ENCODE measurements around the gene NISCH.

NISCH gene

DNA sequence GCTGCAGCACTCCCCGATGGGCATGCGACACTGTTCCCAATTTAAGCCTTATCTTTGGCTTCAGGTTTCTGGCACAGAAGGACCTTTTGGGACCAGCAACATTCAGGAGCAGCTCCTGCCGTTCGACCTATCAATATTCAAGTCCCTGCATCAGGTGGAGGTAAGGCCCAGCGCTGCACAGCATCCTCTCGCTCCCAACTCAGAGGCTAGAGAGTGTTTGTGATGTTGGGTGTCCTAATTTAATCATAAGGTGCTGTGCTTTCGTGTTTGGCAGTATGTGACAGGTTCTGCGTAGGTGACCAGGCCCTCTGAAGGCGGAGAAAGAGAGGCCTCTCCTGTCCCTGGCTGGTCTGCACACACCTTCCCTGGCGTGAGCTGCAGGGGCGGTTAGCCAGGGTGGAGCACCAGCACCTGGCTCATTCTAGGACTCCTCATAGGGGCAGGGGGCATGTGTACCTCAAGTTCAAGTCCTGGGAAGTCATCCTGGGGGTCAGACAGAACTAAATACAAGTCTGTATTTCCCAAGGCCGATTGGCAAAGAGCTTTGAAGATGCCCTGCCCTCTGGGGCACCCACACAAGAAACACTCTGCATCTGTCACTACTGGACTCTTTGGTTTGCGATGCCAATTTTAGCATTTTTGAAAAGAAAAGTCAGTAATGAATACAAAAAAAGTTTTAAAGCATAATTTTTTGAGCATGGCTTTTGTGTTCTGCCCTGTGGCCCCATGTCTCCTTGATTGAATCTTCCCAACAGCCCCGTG, 17.0 kb downstream of the NISCH start:
- DNase-seq (ENCODE audit: low read depth): no peak

DNA sequence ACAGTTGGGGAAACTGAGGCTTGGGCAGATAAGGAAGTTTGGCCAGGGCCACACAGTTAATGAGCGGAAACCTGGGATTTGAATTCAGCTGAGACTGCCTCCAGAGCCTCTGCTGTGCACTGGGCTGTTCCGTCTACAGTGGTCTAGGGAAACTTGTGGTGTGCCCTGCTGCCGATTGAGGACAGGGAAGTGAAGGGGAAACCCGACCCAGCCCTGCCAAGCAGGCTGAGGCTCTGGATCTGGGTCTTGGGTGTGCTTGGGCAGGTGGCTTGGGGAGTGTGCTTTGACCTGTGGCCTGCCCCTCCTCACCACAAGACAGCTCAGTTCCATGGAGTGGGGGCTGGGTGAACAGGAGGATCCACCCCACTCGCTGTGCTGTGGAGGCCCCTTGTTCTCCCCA, 17.6 kb downstream of the NISCH start:
- DNase-seq (ENCODE audit: low read depth): no peak

DNA sequence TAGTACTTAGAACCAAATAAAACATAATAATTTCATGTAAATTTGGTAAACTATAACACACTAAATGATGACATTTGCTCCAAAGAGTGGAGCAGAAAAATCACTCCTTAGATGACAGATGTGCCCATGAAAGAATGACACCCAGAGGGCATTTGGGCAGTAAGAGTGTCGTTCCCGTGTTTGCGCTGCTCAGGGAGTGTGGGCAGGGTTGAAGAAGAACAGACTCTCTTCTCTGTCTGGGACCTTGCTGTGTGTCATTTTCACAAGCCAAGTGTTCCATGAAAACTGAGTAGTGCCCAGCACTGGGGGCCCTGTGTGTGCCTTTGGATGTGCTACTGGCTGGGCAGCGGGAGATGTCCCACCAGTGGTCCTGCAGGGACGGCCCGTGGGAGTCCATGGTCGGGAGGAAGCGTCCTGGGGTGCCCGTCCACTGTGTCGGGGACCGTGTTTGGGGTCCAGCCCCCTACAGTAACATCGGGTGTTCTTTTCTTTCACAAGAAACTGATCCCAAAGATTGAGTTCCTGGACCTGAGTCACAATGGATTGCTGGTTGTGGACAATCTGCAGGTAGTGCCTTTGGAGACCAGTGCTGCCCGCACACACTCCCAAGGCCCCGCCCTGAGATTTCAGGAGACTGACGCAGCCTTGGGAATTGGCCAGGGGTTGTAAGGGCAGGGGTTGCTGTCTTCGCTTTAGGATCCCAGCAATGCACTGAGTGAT, 21.8 kb downstream of the NISCH start:
- DNase-seq (ENCODE audit: low read depth): no peak

DNA sequence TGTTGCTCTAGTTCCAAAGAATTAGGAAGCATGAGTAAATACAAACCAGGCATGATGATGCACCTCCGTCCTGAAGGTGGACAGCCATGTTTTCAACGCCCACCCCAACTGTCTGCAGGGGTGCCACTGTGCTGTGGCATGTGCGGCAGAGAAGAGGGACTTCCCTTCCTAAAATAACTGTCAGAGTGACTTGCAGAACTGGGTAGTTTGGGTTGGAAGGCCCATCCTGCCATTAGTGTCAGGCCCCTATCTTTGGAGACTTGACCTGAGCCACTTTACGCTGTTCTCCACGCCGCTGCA, 22.3 kb downstream of the NISCH start:
- no peak for DNase-seq (ENCODE audit: low read depth)

DNA sequence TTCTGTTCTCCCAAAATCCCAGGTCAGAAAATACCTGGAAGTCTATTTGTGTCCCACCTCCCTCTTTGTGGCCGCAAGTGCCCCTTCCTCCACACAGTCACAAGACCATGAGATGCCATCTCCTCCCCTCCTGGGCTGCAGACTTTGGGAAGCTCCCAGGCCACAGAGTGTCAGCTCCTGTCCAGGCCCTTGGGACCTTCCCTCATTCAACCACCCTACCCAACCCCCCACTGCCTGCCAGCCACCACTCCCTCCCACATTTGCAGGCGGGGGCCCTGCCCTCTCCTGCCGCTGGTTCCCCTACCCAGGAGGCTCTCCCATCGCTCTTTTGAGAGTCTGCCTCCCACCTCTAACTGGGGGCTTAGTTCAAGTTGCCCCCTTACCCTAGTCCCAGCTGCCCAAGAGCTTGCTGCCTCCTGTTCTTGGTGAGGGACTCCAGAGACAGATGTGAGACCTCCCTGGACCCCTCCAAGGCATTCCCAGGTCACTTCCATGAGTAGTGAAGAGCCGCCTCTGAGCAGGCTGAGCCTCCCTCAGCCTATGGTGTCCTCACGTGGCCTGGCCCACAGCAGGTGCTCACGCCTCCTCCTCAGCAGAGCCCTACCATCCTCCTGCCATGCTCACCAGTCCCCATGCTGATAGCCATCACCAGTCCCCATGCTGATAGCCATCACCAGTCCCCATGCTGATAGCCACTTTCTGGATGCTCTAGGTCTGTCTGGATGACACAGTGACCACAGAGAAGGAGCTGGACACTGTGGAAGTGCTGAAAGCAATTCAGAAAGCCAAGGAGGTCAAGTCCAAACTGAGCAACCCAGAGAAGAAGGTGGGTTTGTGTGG, 23.9 kb downstream of the NISCH start:
- DNase-seq (ENCODE audit: low read depth): no peak

DNA sequence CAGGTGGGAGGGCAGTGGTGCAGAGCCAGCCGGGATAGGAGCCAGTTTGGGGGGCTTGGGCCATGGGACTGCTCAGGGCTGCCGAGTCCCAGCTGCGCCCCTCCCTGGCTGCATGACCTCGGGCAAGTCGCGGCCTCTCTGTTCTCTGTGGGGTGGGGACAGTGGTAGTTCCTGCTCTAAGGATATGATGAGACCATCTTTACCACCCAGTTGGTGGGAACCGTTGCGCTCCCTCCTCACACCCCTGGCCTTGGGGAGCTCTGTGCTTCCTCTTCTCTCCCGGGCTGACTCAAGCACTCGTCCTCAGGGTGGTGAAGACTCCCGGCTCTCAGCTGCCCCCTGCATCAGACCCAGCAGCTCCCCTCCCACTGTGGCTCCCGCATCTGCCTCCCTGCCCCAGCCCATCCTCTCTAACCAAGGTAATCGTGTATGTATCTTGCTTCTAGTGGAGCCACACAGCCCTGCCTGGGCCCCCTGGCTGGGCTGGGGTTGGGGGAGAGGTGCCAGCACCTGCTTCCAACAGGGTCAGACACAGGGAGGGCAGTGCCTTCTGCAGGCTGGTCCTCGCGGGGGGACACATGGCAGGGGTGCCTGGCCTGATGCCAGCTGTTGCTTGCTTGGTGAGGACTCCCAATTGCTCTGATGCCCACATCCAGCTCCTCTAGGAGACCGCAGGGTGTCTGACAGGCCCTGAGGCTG, 24.6 kb downstream of the NISCH start:
- DNase-seq (ENCODE audit: low read depth): no peak

DNA sequence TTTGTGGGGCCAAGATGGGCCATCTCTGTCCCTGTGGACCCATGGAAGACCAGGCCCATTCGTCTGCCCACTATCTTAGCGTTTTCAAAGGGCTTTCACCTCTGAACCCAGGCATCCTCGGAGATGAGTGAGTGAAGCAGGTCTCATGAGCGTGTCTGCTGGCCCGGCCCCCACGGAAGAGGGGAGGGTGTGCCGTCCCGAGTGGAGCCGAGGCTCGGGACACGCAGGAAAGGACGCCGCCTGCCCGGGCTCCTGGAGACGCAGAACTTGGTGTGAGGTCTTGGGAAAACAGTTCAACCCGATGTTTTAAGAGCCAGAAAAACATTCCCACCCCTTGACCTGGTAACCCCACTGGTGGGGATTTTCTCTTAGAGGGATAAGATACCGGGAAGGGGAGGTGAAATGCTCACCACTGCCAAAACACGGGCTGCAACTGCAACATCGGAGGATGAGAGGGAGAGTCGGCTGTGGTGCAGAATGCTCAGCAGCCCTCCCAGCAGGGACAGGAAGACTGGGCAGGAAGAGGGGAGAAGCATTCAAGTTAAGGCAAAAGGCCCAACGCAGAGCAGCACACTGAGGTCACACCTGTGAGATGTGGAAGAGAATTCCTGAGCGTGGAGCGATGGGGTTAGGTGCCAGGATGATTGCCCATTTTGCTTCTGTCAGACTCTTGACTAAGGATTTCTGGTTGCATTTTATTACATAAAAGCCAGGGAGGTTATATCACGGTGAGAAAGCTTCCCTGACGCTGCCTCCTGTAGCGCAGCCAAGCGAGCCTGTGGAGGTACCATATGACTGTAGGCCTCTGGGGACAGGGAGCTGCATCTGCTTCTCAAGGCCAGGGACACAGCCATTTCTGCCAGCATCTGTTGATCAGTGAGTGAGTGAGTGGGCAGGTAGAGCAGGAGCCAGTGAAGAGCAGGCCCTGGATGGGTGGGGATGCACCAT, 25.6 kb downstream of the NISCH start:
- DNase-seq (ENCODE audit: low read depth): no peak

DNA sequence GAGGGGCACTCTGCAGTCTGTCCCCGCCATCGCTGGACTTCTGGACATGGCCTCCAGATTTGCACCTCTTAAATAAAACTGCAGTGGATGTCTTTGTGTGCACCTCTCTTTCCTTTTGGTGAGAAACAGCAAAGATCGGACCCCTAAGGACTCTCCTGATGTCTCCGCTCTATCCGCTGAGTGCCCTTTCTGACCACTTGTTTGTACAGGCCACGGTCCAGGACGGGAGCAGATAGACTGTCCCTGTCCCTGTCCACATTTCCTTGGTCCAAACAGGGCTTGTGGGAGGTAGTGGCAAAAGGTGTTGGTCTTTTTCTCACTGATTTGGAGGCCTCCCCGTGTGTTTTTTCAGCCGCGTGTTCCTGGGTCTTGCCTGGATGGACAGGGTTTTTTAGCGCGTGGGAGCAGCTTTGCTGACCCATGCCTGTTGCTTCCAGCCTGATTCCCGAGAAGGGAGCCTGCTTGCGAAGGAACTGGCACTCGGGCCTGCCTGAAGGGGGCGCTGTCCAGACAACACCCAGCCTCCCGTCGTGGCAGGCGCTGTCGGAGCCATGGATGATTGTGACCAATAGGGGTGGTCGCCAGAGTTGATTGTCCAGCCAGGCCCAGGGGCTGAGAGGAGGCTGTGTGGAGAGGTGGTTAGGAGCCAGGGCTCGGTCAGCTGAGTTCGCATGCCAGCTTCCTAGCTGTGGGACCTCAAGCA, 26.6 kb downstream of the NISCH start:
- DNase-seq (ENCODE audit: low read depth): peak; percentile 43

DNA sequence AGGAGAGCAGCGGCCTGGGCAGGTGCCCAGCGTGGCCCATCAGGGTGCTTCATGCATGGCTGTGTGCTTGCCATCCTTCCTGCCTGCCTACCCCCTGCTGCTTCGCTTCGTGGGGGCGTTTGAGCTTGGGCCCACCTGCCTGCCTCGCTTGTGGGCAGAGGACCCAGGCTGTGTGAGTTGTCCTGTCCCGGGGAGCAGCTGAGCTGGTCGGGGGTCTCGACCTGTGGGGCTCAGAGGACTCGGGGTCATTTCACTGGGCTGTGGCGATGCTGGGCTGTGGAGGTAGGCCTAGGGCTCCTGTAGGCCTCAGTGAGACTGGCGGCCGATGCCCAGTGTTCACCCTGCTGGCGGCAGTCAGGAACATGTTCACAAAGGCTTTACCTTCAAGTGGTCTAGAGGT, 27.7 kb downstream of the NISCH start:
- no peak for DNase-seq (ENCODE audit: low read depth)

DNA sequence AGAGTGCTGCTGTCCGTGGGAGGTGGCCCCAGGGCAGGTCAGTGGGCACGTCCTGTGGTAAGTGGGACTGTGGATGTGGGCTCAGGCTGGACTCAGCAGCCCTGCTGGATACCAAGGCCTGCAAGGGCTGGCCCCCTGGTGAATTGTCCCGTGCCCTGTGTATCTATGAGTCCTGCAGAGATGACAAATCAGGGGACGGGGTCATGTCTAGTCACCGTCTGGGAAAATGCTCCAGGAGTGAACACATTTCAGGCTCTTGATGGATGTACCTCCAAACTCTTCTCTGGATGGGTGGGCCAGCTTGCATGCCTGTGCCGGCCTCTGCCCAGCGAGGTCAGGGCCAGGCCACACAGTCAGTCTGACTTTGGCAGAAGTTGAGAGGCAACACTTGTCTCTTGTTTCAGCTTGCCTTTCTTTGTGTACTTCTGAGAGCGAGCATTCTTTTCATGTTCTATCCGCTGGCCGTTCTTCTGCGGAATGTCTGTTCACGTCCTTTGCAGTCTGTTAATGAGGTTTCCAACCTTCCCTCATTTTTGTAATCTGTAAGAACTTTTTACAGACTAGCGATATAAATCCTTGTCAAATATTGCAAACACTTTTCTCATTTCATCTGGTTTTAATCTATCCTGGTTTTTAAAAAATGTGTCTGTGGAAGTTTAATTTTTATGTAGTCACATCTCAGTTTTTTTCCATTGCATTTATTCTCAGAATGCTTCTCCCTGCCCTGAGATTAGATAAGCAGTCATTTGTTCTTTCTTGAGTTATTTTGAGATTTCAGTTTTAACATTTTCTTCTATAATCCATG, 28.4 kb downstream of the NISCH start:
- DNase-seq (ENCODE audit: low read depth): peak; percentile 82

DNA sequence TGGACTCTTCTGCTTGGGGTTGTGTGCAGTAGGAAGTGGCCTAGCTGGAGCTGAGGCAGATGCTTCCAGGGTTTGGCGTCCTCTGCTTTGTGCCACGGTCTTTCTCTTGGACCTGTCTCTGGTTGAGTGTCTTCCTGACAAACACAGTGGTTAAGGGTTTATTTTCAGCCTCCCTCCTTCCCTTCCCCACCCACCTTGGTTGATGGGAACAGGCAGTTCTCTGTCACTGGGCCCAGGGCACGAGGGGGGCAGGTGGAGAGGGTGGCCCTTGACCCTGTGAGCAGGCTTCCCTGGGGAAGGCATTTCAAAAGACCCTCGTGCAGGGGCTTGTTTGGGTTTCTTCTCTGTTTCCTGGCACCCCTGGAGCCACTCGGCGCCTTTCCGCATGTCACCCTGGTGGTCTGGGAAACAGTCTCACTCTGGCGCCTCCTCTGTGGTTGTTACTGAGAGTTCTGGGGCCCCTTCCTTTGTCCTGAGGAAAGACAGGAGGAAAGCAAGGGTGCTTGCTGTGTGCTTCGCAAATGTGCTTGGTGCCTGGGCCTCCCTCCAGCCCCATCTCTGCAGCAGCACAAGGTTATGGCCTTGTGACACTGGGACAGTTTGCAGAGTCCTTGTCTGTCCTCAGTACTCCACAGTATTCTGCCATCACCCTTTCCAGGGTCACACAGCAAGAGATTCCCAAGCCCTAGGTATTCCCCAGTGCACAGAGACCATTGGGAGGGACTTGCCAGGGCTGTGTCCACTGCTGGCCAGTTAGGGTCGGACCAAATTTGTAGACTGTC, 29.5 kb downstream of the NISCH start:
- no peak for DNase-seq (ENCODE audit: low read depth)

DNA sequence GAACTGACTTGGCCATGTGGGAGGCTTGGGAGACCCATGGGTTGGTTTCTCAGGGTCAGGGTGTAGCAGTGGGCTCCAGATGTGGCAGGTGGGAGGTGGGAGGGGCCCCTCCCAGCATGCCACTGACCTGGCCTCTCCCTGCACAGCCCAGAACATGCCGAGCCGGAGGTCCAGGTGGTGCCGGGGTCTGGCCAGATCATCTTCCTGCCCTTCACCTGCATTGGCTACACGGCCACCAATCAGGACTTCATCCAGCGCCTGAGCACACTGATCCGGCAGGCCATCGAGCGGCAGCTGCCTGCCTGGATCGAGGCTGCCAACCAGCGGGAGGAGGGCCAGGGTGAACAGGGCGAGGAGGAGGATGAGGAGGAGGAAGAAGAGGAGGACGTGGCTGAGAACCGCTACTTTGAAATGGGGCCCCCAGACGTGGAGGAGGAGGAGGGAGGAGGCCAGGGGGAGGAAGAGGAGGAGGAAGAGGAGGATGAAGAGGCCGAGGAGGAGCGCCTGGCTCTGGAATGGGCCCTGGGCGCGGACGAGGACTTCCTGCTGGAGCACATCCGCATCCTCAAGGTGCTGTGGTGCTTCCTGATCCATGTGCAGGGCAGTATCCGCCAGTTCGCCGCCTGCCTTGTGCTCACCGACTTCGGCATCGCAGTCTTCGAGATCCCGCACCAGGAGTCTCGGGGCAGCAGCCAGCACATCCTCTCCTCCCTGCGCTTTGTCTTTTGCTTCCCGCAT, 31.8 kb downstream of the NISCH start:
- no peak for DNase-seq (ENCODE audit: low read depth)

DNA sequence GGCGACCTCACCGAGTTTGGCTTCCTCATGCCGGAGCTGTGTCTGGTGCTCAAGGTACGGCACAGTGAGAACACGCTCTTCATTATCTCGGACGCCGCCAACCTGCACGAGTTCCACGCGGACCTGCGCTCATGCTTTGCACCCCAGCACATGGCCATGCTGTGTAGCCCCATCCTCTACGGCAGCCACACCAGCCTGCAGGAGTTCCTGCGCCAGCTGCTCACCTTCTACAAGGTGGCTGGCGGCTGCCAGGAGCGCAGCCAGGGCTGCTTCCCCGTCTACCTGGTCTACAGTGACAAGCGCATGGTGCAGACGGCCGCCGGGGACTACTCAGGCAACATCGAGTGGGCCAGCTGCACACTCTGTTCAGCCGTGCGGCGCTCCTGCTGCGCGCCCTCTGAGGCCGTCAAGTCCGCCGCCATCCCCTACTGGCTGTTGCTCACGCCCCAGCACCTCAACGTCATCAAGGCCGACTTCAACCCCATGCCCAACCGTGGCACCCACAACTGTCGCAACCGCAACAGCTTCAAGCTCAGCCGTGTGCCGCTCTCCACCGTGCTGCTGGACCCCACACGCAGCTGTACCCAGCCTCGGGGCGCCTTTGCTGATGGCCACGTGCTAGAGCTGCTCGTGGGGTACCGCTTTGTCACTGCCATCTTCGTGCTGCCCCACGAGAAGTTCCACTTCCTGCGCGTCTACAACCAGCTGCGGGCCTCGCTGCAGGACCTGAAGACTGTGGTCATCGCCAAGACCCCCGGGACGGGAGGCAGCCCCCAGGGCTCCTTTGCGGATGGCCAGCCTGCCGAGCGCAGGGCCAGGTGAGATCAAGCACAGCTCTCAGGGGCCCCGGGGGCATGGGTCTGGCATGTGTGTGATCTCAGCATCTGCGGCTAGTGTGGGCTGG, 32.6 kb downstream of the NISCH start:
- DNase-seq (ENCODE audit: low read depth): no peak

DNA sequence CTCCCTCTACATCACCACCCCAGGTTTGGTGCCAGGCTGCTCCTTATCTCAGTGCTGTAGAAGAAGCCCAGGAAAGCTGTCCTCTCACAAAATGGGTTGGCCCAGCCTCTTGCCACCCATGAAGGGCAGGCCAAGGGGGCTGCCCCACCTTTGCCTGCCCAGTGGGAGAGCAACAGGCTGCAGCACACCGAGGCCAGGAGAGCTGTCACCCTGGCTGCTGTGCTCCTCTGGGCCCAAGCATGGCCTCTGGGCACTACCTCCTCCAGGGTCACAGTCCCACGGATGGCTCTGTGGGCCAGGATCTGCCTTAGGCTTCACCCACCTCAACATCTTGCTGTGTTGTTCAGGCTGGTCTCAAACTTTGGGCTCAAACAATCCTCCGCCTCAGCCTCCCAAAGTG, 33.3 kb downstream of the NISCH start:
- no peak for DNase-seq (ENCODE audit: low read depth)

DNA sequence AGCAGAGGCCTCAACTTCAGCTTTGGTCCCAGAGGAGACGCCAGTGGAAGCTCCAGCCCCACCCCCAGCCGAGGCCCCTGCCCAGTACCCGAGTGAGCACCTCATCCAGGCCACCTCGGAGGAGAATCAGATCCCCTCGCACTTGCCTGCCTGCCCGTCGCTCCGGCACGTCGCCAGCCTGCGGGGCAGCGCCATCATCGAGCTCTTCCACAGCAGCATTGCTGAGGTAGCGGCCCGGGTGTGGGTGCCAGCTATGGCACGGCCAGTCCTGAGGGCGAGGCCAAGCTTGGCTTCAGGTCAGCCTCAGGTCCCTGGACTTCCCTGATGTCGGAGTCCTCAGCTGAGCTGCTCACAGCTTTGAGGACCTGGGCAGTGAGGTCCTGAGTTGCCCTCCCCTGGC, 34.0 kb downstream of the NISCH start:
- no peak for DNase-seq (ENCODE audit: low read depth)

DNA sequence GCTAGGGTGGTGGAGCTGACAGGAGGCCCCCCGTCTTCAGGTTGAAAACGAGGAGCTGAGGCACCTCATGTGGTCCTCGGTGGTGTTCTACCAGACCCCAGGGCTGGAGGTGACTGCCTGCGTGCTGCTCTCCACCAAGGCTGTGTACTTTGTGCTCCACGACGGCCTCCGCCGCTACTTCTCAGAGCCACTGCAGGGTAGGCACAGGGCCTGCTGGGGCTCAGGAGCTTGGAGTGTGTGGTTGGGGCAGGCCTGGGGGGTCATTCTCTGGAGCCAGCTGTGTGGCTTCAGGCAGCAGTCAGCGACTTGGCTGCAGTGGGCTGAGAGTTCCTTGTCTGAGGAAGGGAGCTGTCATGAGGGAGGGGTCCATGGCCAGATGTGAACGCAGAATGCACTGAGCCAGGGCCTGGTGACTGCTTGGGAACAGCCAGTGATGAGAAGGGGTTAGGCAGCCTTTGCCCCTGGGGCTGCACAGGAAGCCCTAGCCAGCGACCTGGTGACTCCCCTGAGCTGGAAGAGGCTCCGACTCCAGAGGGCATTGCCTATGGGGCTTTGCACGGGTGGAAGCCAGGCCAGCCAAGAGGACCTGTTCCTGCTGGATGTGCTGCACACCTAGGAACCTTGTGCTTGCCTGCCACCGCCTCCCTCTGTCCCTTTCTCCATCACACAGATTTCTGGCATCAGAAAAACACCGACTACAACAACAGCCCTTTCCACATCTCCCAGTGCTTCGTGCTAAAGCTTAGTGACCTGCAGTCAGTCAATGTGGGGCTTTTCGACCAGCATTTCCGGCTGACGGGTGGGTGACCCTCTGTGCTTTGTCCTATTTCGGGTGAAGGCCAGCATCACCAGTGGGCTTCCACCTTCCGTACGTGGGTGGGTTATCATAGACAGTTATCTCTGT, 34.9 kb downstream of the NISCH start:
- DNase-seq (ENCODE audit: low read depth): no peak

All from amniotic epithelial cell (primary cell).